ENCODE results near the gene HMCN1. TPM values are rescaled to one million over a fixed set of nuclear protein-coding genes. Genes with fewer than 3 reads are reported as not detected.

HMCN1 gene
- total RNA-seq, 4 donors from 2014 or later = 11.6 to 95.9 (median 78.6) TPM

DNA sequence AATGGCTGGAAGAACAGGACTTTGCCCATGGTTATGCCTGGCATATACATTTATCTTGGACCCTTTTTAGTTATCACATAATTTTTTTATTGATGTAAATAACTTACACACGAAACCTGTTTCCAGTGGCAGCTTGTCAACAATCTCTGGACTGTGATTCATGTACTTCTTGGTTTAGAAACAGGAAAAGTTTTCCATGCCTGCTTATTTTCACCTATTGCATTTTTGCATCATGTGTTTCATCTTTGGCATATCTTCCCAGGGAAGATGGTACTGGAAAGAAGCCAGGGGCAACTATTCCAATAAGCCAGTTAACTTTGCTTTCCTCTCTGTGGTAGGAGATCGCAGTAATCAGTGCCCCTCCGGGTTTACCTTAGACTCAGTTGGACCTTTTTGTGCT lies 430.6 kb downstream of the HMCN1 start:
- no peak overlapping the region for H3K4me3 ChIP-seq
- TF ChIP-seq EP300 (IDR thresholded peaks at IDR 0.05) (no peak), POLR2AphosphoS5 (IDR thresholded peaks at IDR 0.05) (no peak), POLR2A (IDR thresholded peaks at IDR 0.05) (no peak)
- TF ChIP-seq, protein P1, sequence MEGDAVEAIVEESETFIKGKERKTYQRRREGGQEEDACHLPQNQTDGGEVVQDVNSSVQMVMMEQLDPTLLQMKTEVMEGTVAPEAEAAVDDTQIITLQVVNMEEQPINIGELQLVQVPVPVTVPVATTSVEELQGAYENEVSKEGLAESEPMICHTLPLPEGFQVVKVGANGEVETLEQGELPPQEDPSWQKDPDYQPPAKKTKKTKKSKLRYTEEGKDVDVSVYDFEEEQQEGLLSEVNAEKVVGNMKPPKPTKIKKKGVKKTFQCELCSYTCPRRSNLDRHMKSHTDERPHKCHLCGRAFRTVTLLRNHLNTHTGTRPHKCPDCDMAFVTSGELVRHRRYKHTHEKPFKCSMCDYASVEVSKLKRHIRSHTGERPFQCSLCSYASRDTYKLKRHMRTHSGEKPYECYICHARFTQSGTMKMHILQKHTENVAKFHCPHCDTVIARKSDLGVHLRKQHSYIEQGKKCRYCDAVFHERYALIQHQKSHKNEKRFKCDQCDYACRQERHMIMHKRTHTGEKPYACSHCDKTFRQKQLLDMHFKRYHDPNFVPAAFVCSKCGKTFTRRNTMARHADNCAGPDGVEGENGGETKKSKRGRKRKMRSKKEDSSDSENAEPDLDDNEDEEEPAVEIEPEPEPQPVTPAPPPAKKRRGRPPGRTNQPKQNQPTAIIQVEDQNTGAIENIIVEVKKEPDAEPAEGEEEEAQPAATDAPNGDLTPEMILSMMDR (IDR thresholded peaks at IDR 0.05) = no peak
- no peak overlapping the region for H3K27ac ChIP-seq
- H3K9me3 ChIP-seq = no peaks in the 10 kb centered on the region
- WGBS, 2 donors (ENCODE audit: low coverage in 1 of 2) = 95 to 100% methylated on average over 2 to 3 of the region's 3 CpGs
- peaks cover 0 to 54% of the 10 kb centered on the region in 2 donors for H3K36me3 ChIP-seq
- H3K4me1 ChIP-seq = no peaks in the 10 kb centered on the region
- no peaks in the 10 kb centered on the region for H3K27me3 ChIP-seq
- ATAC-seq = no peak

DNA sequence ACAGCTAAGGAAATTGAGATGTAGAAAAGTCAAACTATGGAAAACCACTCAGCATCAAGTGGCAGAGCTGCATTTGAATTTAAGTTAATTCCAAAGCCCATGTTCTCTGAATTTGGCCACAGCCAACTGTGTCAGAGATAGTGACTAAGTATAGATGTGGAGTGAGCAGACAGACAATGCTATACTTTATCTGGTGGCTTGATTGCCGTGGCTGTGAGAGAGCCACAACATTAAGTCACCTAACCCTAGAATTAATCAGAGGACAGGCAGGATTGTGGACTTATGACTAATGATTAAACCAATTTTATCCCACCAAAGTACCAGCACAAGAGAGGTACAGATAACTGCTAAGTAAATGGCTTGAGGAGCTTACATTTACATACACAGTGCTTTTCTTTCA lies 431.1 kb downstream of the HMCN1 start:
- no peak for TF ChIP-seq POLR2A (IDR thresholded peaks at IDR 0.05)
- H3K27ac ChIP-seq = no peak overlapping the region
- H3K36me3 ChIP-seq = peaks cover 0 to 54% of the 10 kb centered on the region in 2 donors
- 62% methylated on average over 1 of the region's 1 CpG; no CpG with 5 or more reads in 1 of the 2 donors for WGBS, 2 donors (ENCODE audit: low coverage in 1 of 2)
- no peaks in the 10 kb centered on the region for H3K4me1 ChIP-seq
- H3K4me3 ChIP-seq = no peak overlapping the region
- ATAC-seq = no peak
- no peaks in the 10 kb centered on the region for H3K27me3 ChIP-seq
- H3K9me3 ChIP-seq = no peaks in the 10 kb centered on the region

DNA sequence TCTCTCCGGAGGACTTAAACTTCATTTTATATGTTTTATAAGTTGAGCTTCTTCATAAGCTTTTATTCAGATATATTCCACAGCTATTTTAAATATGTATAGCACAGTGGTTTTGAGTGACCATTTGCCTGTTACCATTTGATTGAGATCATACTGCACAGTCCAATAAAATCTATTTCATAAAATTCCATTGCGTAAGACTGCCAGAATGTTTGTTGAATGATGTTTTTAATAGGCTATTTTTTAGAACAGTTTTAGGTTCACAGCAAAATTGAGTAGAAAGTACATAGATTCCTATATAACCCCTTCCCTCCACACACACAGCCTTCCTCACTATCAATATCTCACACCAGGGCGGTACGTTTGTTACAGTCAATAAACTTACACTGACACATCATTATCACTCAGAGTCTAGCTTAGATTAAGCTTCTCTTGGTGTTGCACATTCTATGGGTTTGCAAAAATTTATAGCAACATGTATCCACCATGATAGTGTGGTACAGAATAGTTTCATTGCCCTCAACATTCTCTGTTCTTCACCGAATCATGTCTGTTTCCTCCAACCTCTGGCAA lies 433.0 kb downstream of the HMCN1 start:
- Histone ChIP-seq H3K27ac (no peak overlapping the region), H3K9me3 (no peaks in the 10 kb centered on the region), H3K36me3 (peaks cover 0 to 61% of the 10 kb centered on the region in 2 donors), H3K4me1 (no peaks in the 10 kb centered on the region), H3K27me3 (no peaks in the 10 kb centered on the region), H3K4me3 (no peak overlapping the region)
- TF ChIP-seq POLR2AphosphoS5 (IDR thresholded peaks at IDR 0.05) = no peak
- TF ChIP-seq, protein P1 (IDR thresholded peaks at IDR 0.05) = no peak
- TF ChIP-seq EP300 (IDR thresholded peaks at IDR 0.05) = no peak
- no peak for TF ChIP-seq POLR2A (IDR thresholded peaks at IDR 0.05)
- no peak for ATAC-seq
- WGBS, 2 donors (ENCODE audit: low coverage in 1 of 2) = 94 to 100% methylated on average over 4 to 5 of the region's 5 CpGs

DNA sequence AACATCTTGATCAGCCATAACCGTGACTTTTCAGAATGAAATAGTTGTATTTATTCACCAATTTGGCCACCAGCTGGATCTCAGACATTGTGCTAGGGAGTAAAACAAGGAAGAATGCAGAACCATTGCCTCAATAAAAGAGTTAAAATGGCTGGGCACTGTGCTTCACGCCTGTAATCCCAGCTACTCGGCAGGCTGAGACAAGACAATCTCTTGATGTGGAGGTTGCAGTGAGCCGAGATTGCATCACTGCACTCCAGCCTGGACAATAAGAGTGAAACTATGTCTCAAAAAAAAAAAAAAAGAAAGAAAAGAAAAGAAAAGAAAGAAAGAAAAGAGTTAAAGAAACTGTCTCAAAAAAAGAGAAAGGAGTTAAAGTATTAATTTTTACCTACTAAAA lies 441.4 kb downstream of the HMCN1 start:
- no peak overlapping the region for H3K4me3 ChIP-seq
- no peaks in the 10 kb centered on the region for H3K27me3 ChIP-seq
- TF ChIP-seq, protein P1 (IDR thresholded peaks at IDR 0.05) = no peak
- TF ChIP-seq POLR2A (IDR thresholded peaks at IDR 0.05) = no peak
- TF ChIP-seq EP300 (IDR thresholded peaks at IDR 0.05) = no peak
- no peak for TF ChIP-seq POLR2AphosphoS5 (IDR thresholded peaks at IDR 0.05)
- no peaks in the 10 kb centered on the region for H3K4me1 ChIP-seq
- H3K36me3 ChIP-seq = peaks cover 0 to 25% of the 10 kb centered on the region in 2 donors
- no peaks in the 10 kb centered on the region for H3K9me3 ChIP-seq
- ATAC-seq = no peak
- H3K27ac ChIP-seq = no peak overlapping the region
- WGBS, 2 donors (ENCODE audit: low coverage in 1 of 2) = 61 to 80% methylated on average over 1 to 4 of the region's 4 CpGs

DNA sequence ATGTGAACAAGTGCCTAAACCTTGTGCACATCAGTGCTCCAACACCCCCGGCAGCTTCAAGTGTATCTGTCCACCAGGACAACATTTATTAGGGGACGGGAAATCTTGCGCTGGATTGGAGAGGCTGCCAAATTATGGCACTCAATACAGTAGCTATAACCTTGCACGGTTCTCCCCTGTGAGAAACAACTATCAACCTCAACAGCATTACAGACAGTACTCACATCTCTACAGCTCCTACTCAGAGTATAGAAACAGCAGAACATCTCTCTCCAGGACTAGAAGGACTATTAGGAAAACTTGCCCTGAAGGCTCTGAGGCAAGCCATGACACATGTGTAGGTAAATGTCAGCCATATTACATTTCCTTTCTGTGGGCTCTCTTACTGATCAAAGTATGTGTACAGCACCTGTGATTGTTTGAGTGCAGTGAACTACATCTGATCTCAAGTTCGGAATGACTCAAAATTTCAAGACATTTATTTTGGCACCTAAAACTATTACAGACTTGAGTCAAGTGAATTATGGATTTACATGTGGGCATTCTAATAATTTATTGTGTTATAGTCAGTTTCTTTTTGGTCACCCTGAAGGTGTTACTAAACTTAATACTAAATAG lies 444.3 kb downstream of the HMCN1 start:
- TF ChIP-seq, protein P1 (IDR thresholded peaks at IDR 0.05) = no peak
- TF ChIP-seq POLR2AphosphoS5 (IDR thresholded peaks at IDR 0.05) (no peak), EP300 (IDR thresholded peaks at IDR 0.05) (no peak), POLR2A (IDR thresholded peaks at IDR 0.05) (no peak)
- H3K4me1 ChIP-seq = peaks cover 0 to 1% (median under 1%) of the 10 kb centered on the region in 3 donors
- no peak overlapping the region for H3K4me3 ChIP-seq
- no peak overlapping the region for H3K27ac ChIP-seq
- WGBS, 2 donors (ENCODE audit: low coverage in 1 of 2) = 92 to 100% methylated on average over 1 to 4 of the region's 5 CpGs
- ATAC-seq = no peak
- H3K36me3 ChIP-seq = peaks cover 0 to 20% of the 10 kb centered on the region in 2 donors
- no peaks in the 10 kb centered on the region for H3K27me3 ChIP-seq
- H3K9me3 ChIP-seq = no peaks in the 10 kb centered on the region
